ENCODE results near the gene TREX2.

Gene TREX2

GRCh38 chrX:153475271-153475670, 29.4 kb upstream of the TREX2 start:
- DNase-seq: no peak

GRCh38 chrX:153474718-153475117, 28.9 kb upstream of the TREX2 start:
- DNase-seq: no peak

GRCh38 chrX:153474266-153474665, 28.4 kb upstream of the TREX2 start:
- DNase-seq: no peak

- DNase-seq: no peak
Observed at GRCh38 chrX:153473126-153473525, 27.3 kb upstream of the TREX2 start.

- DNase-seq: no peak
Observed at GRCh38 chrX:153471663-153472280, 25.9 kb upstream of the TREX2 start.

GRCh38 chrX:153470411-153471363, 24.8 kb upstream of the TREX2 start, which contains the start of gene HAUS7:
HAUS7 (minus strand) TSS chrX:153470576; CDS start chrX:153470557, 19 bp downstream.
- peak; percentile 91 for DNase-seq

- no peak for DNase-seq
Observed at GRCh38 chrX:153469811-153470410, 24.1 kb upstream of the TREX2 start.

- no peak for DNase-seq
Observed at GRCh38 chrX:153468008-153468580, 22.2 kb upstream of the TREX2 start.

GRCh38 chrX:153465691-153466380, 20.0 kb upstream of the TREX2 start:
- no peak for DNase-seq

GRCh38 chrX:153464116-153464515, 18.3 kb upstream of the TREX2 start:
- DNase-seq: no peak

- no peak for DNase-seq
Observed at GRCh38 chrX:153463556-153463955, 17.7 kb upstream of the TREX2 start.

- DNase-seq: no peak
Observed at GRCh38 chrX:153463031-153463430, 17.2 kb upstream of the TREX2 start.

- DNase-seq: no peak
Observed at GRCh38 chrX:153462291-153462690, 16.4 kb upstream of the TREX2 start.

- no peak for DNase-seq
Observed at GRCh38 chrX:153460826-153461225, 15.0 kb upstream of the TREX2 start.

- DNase-seq: no peak
Observed at GRCh38 chrX:153459986-153460385, 14.1 kb upstream of the TREX2 start.

GRCh38 chrX:153458476-153458875, 12.6 kb upstream of the TREX2 start:
- no peak for DNase-seq

- DNase-seq: no peak
Observed at GRCh38 chrX:153457827-153458466, 12.1 kb upstream of the TREX2 start.

- no peak for DNase-seq
Observed at GRCh38 chrX:153457136-153457825, 11.4 kb upstream of the TREX2 start.

GRCh38 chrX:153456704-153457103, 10.8 kb upstream of the TREX2 start:
- no peak for DNase-seq

GRCh38 chrX:153456161-153456560, 10.3 kb upstream of the TREX2 start:
- no peak for DNase-seq

- no peak for DNase-seq
Observed at GRCh38 chrX:153455571-153455970, 9.7 kb upstream of the TREX2 start.
